ENCODE results near the gene USP3. TPM values are rescaled to one million over a fixed set of nuclear protein-coding genes. Genes with fewer than 3 reads are reported as not detected.

USP3 gene
- total RNA-seq, 1 donor from 2014 or later = 64.2 TPM

- Histone ChIP-seq H3K4me1 (peaks cover 21% of the 10 kb centered on the region), H3K9ac (no peak overlapping the region), H4K20me1 (ENCODE audit: low read depth) (peaks cover 99% of the 10 kb centered on the region), H3K27ac (no peak overlapping the region), H3K36me3 (no peaks in the 10 kb centered on the region), H2AFZ (replicated peaks) (no peak overlapping the region), H3K79me2 (ENCODE audit: low read depth) (peaks cover 95% of the 10 kb centered on the region), H3F3A (ENCODE audit: low read depth) (peaks cover 5% of the 10 kb centered on the region), H3K4me2 (no peak overlapping the region), H3K27me3 (no peaks in the 10 kb centered on the region), H3K9me3 (ENCODE audit: low read depth) (no peaks in the 10 kb centered on the region), H3K4me3 (no peak overlapping the region)
- Mint-ChIP-seq H3K9me3 (no peaks in the 10 kb centered on the region), H3K36me3 (peaks cover 8% of the 10 kb centered on the region), H3K4me1 (peaks cover 29% of the 10 kb centered on the region), H3K27me3 (ENCODE audit: insufficient read depth, low read depth) (peaks cover 2% of the 10 kb centered on the region), H3K4me3 (no peak overlapping the region), H3K27ac (no peak overlapping the region)
- DNase-seq (ENCODE audit: low spot score) = no peak
- TF ChIP-seq EZH2 (IDR thresholded peaks at IDR 0.05) (no peak), EZH2phosphoT487 (IDR thresholded peaks at IDR 0.05) (no peak)
- TF ChIP-seq, protein P1, sequence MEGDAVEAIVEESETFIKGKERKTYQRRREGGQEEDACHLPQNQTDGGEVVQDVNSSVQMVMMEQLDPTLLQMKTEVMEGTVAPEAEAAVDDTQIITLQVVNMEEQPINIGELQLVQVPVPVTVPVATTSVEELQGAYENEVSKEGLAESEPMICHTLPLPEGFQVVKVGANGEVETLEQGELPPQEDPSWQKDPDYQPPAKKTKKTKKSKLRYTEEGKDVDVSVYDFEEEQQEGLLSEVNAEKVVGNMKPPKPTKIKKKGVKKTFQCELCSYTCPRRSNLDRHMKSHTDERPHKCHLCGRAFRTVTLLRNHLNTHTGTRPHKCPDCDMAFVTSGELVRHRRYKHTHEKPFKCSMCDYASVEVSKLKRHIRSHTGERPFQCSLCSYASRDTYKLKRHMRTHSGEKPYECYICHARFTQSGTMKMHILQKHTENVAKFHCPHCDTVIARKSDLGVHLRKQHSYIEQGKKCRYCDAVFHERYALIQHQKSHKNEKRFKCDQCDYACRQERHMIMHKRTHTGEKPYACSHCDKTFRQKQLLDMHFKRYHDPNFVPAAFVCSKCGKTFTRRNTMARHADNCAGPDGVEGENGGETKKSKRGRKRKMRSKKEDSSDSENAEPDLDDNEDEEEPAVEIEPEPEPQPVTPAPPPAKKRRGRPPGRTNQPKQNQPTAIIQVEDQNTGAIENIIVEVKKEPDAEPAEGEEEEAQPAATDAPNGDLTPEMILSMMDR (IDR thresholded peaks at IDR 0.05) = no peak
These were observed 12.8 kb downstream of the USP3 start for GRCh38 chr15:63517202-63517601.

DNA sequence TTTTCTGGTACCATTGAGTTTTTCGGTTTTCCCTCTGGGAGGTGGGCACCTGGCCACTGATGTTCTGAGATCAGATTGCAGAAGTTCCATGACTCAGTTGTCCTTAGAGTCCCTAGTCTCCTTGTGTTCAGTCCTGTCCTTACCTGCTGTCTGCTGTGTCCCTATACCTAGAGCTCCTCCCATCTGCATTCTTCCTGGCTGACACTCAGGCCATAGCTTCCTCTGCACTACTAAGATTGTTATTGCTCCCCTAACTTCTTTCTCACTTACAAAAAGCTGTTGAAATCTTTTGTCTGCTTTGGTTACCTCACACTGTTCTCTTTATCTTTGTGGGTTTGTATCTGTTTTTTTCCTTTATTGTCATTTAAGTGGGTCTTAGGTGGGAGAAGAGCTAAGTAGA is 13.2 kb downstream of the USP3 start:
- Histone ChIP-seq H3K36me3 (no peaks in the 10 kb centered on the region), H3K9me3 (ENCODE audit: low read depth) (no peaks in the 10 kb centered on the region), H3K27ac (no peak overlapping the region), H3K4me3 (no peak overlapping the region), H3K27me3 (no peaks in the 10 kb centered on the region), H3K9ac (no peak overlapping the region), H3K4me1 (peaks cover 21% of the 10 kb centered on the region), H3F3A (ENCODE audit: low read depth) (peaks cover 5% of the 10 kb centered on the region), H4K20me1 (ENCODE audit: low read depth) (peaks cover 100% of the 10 kb centered on the region), H2AFZ (replicated peaks) (no peak overlapping the region), H3K79me2 (ENCODE audit: low read depth) (peaks cover 95% of the 10 kb centered on the region), H3K4me2 (no peak overlapping the region)
- Mint-ChIP-seq H3K27me3 (ENCODE audit: insufficient read depth, low read depth) (peaks cover 2% of the 10 kb centered on the region), H3K27ac (no peak overlapping the region), H3K4me3 (no peak overlapping the region), H3K36me3 (peaks cover 7% of the 10 kb centered on the region), H3K4me1 (peaks cover 29% of the 10 kb centered on the region), H3K9me3 (no peaks in the 10 kb centered on the region)
- no peak for TF ChIP-seq EZH2 (IDR thresholded peaks at IDR 0.05)
- TF ChIP-seq EZH2phosphoT487 (IDR thresholded peaks at IDR 0.05) = no peak
- TF ChIP-seq, protein P1 (IDR thresholded peaks at IDR 0.05) = no peak
- DNase-seq (ENCODE audit: low spot score) = no peak

GRCh38 chr15:63519041-63519440 is 14.6 kb downstream of the USP3 start:
- no peak overlapping the region for H3K27ac ChIP-seq
- Mint-ChIP-seq H3K36me3 (peaks cover 6% of the 10 kb centered on the region), H3K27ac (no peak overlapping the region), H3K9me3 (no peaks in the 10 kb centered on the region), H3K4me1 (peaks cover 36% of the 10 kb centered on the region), H3K4me3 (no peak overlapping the region), H3K27me3 (ENCODE audit: insufficient read depth, low read depth) (peaks cover 2% of the 10 kb centered on the region)
- H2AFZ ChIP-seq (replicated peaks) = no peak overlapping the region
- H3K4me3 ChIP-seq = no peak overlapping the region
- no peak for TF ChIP-seq EZH2 (IDR thresholded peaks at IDR 0.05)
- no peak for TF ChIP-seq EZH2phosphoT487 (IDR thresholded peaks at IDR 0.05)
- TF ChIP-seq, protein P1 (IDR thresholded peaks at IDR 0.05) = no peak
- no peaks in the 10 kb centered on the region for H3K9me3 ChIP-seq (ENCODE audit: low read depth)
- no peak overlapping the region for H3K4me2 ChIP-seq
- no peaks in the 10 kb centered on the region for H3K36me3 ChIP-seq
- H3K4me1 ChIP-seq = peaks cover 21% of the 10 kb centered on the region
- no peak overlapping the region for H3K9ac ChIP-seq
- no peaks in the 10 kb centered on the region for H3K27me3 ChIP-seq
- peaks cover 100% of the 10 kb centered on the region for H4K20me1 ChIP-seq (ENCODE audit: low read depth)
- peaks cover 95% of the 10 kb centered on the region for H3K79me2 ChIP-seq (ENCODE audit: low read depth)
- DNase-seq (ENCODE audit: low spot score) = no peak
- H3F3A ChIP-seq (ENCODE audit: low read depth) = peaks cover 5% of the 10 kb centered on the region
